MM.1S (cell line): ENCODE results near the gene S100A3.

Experiments
- DNase-seq: peaks from one replicate; pipeline ENCODE4 v3.0.0-alpha.2; 2015
- H2AFZ ChIP-seq: fragments of 300-600 bp; sonication (generic); 2 replicates; pipeline ENCODE4 v1.6.0; 2016; ENCODE audit warnings: antibody characterized with exemption, low read length
- H3F3A ChIP-seq: fragments of 300-600 bp; sonication (generic); 2 replicates; pipeline ENCODE4 v1.6.1; 2016; ENCODE audit warnings: mild to moderate bottlenecking, antibody characterized with exemption, low read length, moderate library complexity, mixed read lengths; ENCODE audit not compliant: insufficient read depth
- H3K27ac ChIP-seq: fragments of 300-600 bp; sonication (generic); 2 replicates; pipeline ENCODE4 v1.5.1; 2016; ENCODE audit warnings: mild to moderate bottlenecking, low read length
- H3K27me3 ChIP-seq: fragments of 300-600 bp; sonication (generic); replicated peaks from 2 replicates; pipeline ENCODE4 v1.6.0; 2016; ENCODE audit warnings: low read length; ENCODE audit not compliant: insufficient read depth
- H3K36me3 ChIP-seq: fragments of 300-600 bp; sonication (generic); replicated peaks from 2 replicates; pipeline ENCODE4 v1.6.1; 2016; ENCODE audit warnings: mild to moderate bottlenecking, low read length, mixed read lengths; ENCODE audit not compliant: insufficient read depth
- H3K4me1 ChIP-seq: fragments of 300-600 bp; sonication (generic); 2 replicates; pipeline ENCODE4 v1.6.1; 2016; ENCODE audit warnings: low read length, mixed read lengths
- H3K4me2 ChIP-seq: fragments of 300-600 bp; sonication (generic); 2 replicates; pipeline ENCODE4 v1.6.0; 2016; ENCODE audit warnings: low read depth, low read length
- H3K4me3 ChIP-seq: fragments of 300-600 bp; sonication (generic); 2 replicates; pipeline ENCODE4 v1.5.1; 2016; ENCODE audit warnings: low read length, mixed read lengths
- H3K79me2 ChIP-seq: fragments of 300-600 bp; sonication (generic); 2 replicates; pipeline ENCODE4 v1.6.1; 2016; ENCODE audit warnings: mixed run types, low read length, mixed read lengths
- H3K9ac ChIP-seq: fragments of 300-600 bp; sonication (generic); 2 replicates; pipeline ENCODE4 v1.6.1; 2016; ENCODE audit warnings: low read length, mixed read lengths
- H3K9me2 ChIP-seq: fragments of 300-600 bp; sonication (generic); replicated peaks from 2 replicates; pipeline ENCODE4 v1.6.1; 2016; ENCODE audit warnings: mild to moderate bottlenecking, low read length, mixed read lengths; ENCODE audit not compliant: insufficient read depth
- H3K9me3 ChIP-seq: fragments of 300-600 bp; sonication (generic); replicated peaks from 2 replicates; pipeline ENCODE4 v1.6.1; 2016; ENCODE audit warnings: mild to moderate bottlenecking, low read length, mixed read lengths; ENCODE audit not compliant: insufficient read depth
- H4K20me1 ChIP-seq: fragments of 300-600 bp; sonication (generic); 2 replicates; pipeline ENCODE4 v1.6.1; 2016; ENCODE audit warnings: mild to moderate bottlenecking, low read length, moderate library complexity, mixed read lengths; ENCODE audit not compliant: insufficient read depth
- CTCF ChIP-seq: fragments of 300-600 bp; sonication (generic); IDR thresholded peaks from 2 replicates; pipeline ENCODE4 v1.5.1; 2016; ENCODE audit warnings: antibody characterized with exemption, low read length, mixed read lengths
- EZH2 ChIP-seq: fragments of 300-600 bp; sonication (generic); optimal IDR thresholded peaks from 2 replicates; pipeline ENCODE3; 2017; ENCODE audit warnings: low read depth, mild to moderate bottlenecking, antibody characterized with exemption, low read length, mixed read lengths
- EZH2phosphoT487 ChIP-seq: fragments of 300-600 bp; sonication (generic); IDR thresholded peaks from 2 replicates; pipeline ENCODE4 v1.6.1; 2018; ENCODE audit warnings: antibody characterized with exemption, low read length

The S100A3 gene

GRCh38 chr1:153567621-153568366, 18.7 kb upstream of the S100A3 start:
- Histone ChIP-seq H4K20me1 (no peaks in the 10 kb centered on the region), H3K36me3 (no peaks in the 10 kb centered on the region), H3K79me2 (no peaks in the 10 kb centered on the region), H3K9ac (no peak overlapping the region), H3K27me3 (no peaks in the 10 kb centered on the region), H3F3A (no peaks in the 10 kb centered on the region), H3K4me3 (no peak overlapping the region), H3K4me2 (peak overlapping the region; percentile 61), H3K9me3 (no peaks in the 10 kb centered on the region), H3K9me2 (no peaks in the 10 kb centered on the region), H2AFZ (peak overlapping the region; percentile 89), H3K4me1 (peaks cover 12% of the 10 kb centered on the region), H3K27ac (no peak overlapping the region)
- no peak for DNase-seq
- TF ChIP-seq EZH2 (no peak), CTCF (no peak), EZH2phosphoT487 (no peak)

GRCh38 chr1:153566414-153567371, 17.6 kb upstream of the S100A3 start:
- Histone ChIP-seq H3K27me3 (no peaks in the 10 kb centered on the region), H3F3A (no peaks in the 10 kb centered on the region), H3K27ac (no peak overlapping the region), H3K9ac (peak overlapping the region; percentile 14; the same call in 1 of the 2 replicates), H3K9me2 (no peaks in the 10 kb centered on the region), H3K4me3 (no peak overlapping the region), H3K79me2 (no peaks in the 10 kb centered on the region), H3K4me1 (peaks cover 12% of the 10 kb centered on the region), H2AFZ (peak overlapping the region; percentile 66), H3K36me3 (no peaks in the 10 kb centered on the region), H3K4me2 (peak overlapping the region; percentile 27), H4K20me1 (no peaks in the 10 kb centered on the region), H3K9me3 (no peaks in the 10 kb centered on the region)
- TF ChIP-seq EZH2phosphoT487 (no peak), EZH2 (no peak), CTCF (no peak)
- peak; percentile 64 for DNase-seq

GRCh38 chr1:153565529-153566374, 16.7 kb upstream of the S100A3 start, which contains the start of gene S100A2:
TSS of gene S100A2 (minus strand) at chr1:153565844. CDS start at chr1:153563877, 1,967 bp downstream.
- peak within 1 kb of the TSS; percentile 66 for H2AFZ ChIP-seq
- H4K20me1 ChIP-seq = no peaks in the 10 kb centered on the region
- H3K9ac ChIP-seq = peak within 1 kb of the TSS; percentile 14; the same call in 1 of the 2 replicates
- no peak for TF ChIP-seq CTCF
- no peak within 1 kb of the TSS for H3K27ac ChIP-seq
- H3K4me1 ChIP-seq = peaks cover 12% of the 10 kb centered on the region
- no peaks in the 10 kb centered on the region for H3K36me3 ChIP-seq
- H3K9me3 ChIP-seq = no peaks in the 10 kb centered on the region
- H3K4me3 ChIP-seq = no peak within 1 kb of the TSS
- H3F3A ChIP-seq = no peaks in the 10 kb centered on the region
- H3K27me3 ChIP-seq = no peaks in the 10 kb centered on the region
- H3K79me2 ChIP-seq = no peaks in the 10 kb centered on the region
- DNase-seq = no peak
- peak within 1 kb of the TSS; percentile 27 for H3K4me2 ChIP-seq
- no peaks in the 10 kb centered on the region for H3K9me2 ChIP-seq
